ENCODE measurements around the gene BCAR3. TPM values are rescaled to one million over a fixed set of nuclear protein-coding genes. Genes with fewer than 3 reads are reported as not detected.

The BCAR3 gene
- polyA plus RNA-seq, 4 donors, result 22.5 to 28.9 (median 25.2) TPM

DNA sequence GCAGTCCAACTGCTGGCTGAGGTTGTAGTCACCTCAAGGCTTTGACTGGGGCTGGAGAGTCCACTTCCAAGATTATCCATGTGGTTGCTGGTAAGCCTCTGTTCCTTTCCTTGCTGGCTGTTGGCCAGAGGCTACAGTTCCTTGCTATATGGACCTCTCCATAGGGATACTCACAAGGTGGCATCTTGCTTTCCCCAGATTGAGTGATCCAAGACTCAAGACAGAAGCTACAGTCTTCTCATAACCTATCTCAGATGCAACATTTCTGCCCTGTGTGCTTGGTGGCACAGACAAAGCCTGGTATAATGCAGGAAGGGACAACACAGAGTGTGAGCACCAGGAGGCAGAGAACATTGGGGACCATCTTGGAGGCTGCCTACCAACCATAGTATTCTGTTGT lies 121.9 kb downstream of the BCAR3 start:
- DNase-seq (ENCODE audit: low read depth in 4 of 4, low spot score in 2 of 4), result no peak

DNA sequence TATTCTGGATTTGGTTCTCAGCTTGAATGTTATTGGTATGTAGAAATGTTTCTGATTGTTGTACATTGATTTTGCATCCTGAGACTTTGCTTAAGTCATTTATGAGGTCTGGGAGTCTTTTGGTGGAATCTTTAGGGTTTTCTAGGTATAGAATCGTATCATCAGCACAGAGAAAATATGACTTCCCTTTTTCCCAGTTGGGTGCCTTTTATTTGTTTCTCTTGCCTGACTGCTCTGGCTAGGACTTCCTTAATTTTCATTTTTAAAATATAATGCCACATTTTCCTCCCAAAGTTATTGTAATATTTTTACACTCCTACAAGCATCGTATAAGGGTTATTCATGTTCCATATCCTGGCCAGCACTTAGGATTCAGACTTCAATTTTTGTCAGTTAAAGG lies 122.6 kb downstream of the BCAR3 start:
- no peak for DNase-seq (ENCODE audit: low read depth in 4 of 4, low spot score in 2 of 4)

DNA sequence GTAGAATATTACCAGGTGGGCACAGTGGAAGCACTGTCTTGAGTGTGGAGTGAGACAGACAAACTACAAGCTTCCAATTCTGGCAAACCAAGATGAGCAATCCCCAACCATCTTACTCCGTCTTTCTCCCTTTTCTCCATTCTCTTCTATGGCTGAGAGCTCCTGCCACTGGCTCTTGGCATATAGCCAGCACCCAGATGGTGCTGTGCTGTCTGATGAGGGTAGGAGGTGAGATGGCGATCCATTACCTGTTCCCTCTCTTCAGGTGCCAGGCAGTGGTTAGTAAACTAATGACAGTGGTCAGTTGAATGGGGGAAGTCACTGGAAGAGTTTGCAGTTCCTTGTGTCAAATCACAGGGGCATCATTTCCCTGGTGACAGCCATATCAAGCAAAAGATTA lies 125.3 kb downstream of the BCAR3 start:
- no peak for DNase-seq (ENCODE audit: low read depth in 4 of 4, low spot score in 2 of 4)

DNA sequence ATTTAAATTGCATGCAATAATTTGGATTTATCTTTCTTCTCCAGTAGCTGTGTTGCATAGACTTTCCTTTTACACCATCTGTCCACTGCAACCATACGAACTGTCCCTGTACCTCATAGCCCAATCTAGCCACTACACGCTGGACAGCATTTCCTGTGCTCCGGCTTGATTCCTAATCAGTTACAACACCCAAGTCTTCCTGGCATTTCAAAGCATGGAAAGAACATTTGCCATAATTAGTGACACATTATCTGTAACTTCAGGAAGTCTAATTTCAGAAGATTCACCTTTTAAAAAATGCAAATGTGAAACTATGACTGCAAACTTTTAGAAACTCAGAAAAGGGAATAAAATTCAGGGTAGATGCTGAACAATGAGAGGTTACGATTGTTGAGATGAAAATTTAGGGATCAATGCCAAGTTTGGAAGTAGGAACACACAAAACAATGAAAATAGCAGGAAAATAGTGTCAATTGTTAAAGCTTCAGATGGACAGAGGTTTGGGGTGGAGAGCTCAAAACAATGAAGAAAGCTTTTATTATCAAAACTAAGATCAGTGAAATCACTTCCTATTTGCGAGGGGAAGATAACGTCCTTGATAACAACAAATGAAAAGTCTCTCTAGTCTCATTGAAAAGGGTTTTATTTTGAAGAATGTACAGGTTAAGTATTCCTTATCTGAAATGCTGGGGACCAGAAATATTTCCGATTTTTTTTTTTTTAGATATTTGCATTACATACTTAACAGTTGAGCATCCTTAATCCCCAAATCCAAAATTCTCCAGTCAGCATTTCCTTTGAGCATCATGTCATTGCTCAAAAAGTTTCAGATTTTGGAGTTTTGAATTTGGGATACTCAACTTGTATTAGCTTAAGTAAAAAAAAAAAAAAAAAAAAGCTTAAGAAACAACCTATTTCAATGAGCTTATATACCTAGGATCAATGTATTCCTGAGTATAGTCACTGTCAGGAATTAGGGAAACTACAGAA lies 126.5 kb downstream of the BCAR3 start:
- DNase-seq (ENCODE audit: low read depth in 4 of 4, low spot score in 2 of 4), result no peak

DNA sequence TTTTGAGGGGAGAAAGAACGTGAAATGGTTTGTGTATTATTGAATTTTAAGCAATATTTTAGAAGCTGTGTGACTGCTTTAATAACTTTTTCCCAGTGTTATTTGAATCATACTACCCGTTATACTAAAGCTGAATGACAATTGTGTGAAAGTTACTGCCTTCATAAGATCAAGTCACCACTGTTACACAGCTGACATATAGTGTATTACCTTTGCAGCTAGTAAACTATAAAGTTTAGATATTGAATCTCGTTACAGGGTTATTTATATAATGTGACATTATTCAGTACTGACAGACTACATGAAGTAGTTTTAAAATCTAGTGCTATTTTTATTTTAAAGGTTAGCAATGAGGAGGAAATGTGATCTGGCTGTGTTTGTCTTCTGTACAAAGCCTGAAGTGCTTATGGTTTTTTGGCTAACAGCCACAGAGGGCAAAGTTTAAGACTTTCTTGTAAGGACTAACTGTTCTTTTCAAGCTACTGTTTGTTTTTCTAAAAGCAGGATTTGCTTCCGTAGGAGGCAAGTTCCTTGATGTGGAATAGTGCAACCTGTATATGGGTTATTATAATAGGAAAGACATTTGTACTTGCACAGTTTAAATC lies 127.6 kb downstream of the BCAR3 start:
- DNase-seq (ENCODE audit: low read depth in 4 of 4, low spot score in 2 of 4), result peak in 1 of 4 donors; percentile 43

DNA sequence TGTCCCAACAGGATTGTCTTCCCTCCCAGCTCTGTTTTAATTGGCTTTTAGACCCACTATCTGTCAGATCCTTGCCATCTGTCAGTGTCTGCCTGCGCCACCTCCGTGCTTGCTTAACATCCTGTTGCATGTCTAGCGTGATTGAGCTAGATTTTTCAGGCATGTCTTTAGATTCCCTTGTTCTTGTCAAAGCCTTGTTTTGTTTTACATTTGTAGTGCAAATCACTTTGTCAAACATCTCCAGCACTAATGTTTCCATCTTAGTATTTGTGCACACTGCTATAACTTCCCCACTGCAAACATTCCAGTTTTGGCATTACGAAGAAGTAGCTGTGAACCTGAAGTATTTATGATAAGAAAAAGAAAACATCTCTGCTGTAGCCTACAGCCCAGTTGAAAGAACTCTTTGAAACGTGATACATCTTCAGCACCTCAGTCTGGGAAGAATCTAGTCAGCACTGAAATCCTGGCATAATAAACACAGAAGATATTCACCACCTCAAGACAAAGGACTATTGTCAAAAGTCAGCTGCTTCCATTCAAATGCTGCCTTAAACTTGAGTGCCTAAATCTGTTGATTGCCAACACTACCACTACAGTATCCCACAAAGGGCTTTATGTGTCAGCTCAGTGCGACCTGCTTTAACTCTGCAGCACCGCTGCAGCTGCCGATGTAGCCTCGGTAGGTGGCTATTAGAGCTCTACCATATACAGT lies 128.7 kb downstream of the BCAR3 start:
- DNase-seq (ENCODE audit: low read depth in 4 of 4, low spot score in 2 of 4), result peak in 1 of 4 donors; percentile 34

DNA sequence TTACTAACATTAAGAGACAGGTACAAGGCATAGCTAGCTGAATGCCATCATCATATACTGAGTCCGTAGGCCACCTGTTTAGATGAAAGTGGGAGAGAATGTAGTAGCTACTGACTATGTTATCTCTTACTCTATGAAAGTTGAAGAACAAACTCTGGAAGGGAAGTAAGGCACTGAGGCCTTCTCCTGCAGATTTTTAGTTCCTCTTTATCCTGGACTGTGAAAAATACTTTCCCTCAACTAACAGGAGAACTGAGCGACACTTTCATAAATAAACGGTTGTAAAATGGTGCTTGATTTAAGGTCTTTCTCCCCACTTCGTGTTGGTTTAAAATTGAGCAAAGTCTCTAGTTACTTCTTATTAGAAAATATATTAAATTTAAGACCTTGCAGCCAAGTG lies 131.8 kb downstream of the BCAR3 start:
- DNase-seq (ENCODE audit: low read depth in 4 of 4, low spot score in 2 of 4), result no peak

DNA sequence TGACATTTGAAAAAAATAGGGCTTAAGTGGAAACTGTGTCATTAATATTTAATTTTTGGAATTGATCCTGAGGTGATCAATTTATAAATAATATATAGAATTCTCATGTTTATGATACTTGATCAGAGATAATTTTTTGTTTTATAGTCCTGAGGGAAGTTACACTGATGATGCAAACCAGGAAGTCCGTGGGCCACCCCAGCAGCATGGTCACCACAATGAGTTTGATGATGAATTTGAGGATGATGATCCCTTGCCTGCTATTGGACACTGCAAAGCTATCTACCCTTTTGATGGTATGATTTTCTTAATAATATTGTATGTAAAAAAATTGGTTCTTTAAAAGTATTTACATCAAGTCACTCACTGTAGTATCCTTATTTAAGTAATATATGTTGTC lies 132.5 kb downstream of the BCAR3 start:
- no peak for DNase-seq (ENCODE audit: low read depth in 4 of 4, low spot score in 2 of 4)

DNA sequence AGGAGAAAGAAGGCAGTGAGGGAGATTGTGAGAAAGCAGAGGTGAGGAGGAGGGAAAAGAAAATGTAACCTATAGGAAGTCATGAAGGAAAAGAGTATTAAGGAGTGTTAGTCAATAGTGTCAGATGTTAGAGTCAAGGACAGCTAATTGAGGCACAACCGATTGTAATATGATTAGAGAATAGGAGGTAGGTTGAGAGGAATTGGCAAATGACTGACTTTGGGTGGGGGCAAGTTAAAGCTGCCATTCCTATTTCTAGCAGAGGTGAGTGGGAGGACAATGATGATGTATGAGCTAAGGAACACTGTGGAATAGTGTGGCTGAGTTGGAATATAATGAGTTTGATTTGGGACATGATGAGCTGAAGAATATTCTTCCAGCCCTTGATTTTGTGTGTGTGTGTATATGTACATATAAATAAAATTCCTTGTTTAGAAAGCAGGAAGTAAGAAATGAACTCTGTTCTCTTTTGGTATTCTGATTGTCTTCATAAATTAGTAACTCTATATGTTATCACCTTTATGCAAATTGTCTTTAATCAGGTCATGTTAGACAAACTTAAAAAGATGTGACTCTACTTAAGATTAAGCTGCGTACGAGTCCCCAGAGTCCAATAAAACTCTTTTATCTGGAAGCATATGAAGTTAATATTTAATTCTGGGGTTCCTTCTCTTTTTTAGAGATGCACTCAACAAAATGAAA lies 135.3 kb downstream of the BCAR3 start:
- no peak for DNase-seq (ENCODE audit: low read depth in 4 of 4, low spot score in 2 of 4)

DNA sequence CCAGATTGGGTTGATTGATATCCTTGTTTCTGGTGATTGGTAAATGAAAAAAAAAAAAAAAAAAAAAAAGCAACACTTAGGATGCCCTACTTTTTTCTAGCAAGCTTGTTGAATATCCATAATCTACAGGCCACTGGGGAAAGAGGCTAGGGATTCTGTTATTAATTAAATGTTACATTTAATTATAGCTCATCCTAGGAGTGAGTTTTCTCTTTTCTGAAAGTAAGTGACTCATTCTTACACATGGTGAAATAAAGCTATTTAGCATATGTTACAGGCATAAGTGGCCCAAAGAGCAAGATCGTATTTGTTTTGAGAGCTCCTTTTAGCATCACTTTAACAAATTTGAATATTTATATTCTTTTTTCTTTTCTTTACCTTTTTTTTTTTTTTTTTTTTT lies 139.2 kb downstream of the BCAR3 start:
- DNase-seq (ENCODE audit: low read depth in 4 of 4, low spot score in 2 of 4), result no peak

DNA sequence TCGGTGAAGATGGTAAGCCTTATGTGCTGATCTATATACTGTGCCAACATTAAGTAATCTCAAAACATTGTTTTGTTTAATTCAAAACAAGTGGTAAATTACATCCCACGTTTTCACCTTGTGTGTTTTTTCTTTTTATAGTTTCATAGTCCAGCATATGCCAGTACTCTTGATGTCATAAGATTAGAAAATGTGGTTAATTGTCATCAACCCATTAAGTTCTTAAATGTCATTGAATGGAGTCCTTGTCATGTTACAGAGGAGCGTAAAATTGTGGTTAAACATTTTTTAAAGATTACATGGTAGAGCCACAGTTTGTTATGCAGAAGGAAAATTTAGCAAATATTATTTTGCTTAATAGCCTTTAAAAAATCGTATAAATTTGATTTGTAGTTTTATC lies 140.6 kb downstream of the BCAR3 start:
- no peak for DNase-seq (ENCODE audit: low read depth in 4 of 4, low spot score in 2 of 4)

DNA sequence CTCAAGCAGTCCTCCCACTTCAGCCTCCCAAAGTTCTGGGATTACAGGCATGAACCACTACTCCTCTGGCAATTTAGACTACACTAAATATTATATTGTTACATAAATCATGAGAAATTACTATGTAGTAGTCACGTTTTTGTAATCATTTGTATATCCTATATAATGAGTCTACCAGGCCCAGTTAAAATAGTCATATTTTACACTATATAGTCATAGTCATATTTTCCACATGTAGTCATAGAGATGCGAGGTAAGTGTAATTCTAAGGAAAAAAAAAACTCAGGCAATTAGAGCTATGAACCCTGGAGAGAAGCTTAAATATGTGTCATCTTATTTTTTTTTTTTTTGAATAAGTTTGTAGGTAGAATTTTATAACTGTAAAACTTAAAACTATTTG lies 143.7 kb downstream of the BCAR3 start:
- no peak for DNase-seq (ENCODE audit: low read depth in 4 of 4, low spot score in 2 of 4)

DNA sequence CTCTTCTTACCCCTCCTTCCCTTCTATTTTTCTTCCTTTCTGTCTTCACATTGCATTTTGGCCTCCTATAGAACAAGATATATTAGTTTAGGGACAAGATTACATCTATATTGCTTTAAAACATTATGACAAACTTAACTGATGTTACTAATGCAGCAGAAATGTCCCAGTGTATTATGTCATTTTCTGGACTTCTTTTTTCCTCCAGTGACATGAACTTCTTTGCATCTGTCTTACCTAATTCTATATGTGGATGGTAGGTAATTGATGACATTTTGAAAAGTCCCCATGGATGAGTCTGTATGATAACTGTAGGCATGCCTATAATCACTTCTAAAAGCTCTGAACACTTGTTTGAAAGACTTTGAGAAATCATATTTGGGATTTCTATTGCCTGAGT lies 144.2 kb downstream of the BCAR3 start:
- no peak for DNase-seq (ENCODE audit: low read depth in 4 of 4, low spot score in 2 of 4)

DNA sequence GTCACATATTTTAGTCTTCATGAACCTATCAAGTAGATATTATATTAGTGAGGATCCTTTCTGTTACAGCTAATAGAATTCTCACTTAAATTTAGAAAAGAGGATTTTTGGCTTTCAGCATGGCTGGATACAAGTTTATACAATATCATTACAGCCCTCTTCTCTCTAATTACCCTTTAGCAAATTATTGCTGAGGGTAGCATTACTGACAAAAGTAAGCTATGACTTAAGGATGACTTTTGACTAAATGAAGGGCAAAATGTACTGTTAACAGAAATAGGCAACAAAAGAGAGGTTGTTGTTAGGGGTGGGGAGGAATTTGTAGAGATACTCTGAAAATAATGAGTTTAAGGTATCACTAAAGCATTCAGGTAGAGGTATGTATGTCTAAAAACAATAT lies 148.0 kb downstream of the BCAR3 start:
- DNase-seq (ENCODE audit: low read depth in 4 of 4, low spot score in 2 of 4), result no peak

DNA sequence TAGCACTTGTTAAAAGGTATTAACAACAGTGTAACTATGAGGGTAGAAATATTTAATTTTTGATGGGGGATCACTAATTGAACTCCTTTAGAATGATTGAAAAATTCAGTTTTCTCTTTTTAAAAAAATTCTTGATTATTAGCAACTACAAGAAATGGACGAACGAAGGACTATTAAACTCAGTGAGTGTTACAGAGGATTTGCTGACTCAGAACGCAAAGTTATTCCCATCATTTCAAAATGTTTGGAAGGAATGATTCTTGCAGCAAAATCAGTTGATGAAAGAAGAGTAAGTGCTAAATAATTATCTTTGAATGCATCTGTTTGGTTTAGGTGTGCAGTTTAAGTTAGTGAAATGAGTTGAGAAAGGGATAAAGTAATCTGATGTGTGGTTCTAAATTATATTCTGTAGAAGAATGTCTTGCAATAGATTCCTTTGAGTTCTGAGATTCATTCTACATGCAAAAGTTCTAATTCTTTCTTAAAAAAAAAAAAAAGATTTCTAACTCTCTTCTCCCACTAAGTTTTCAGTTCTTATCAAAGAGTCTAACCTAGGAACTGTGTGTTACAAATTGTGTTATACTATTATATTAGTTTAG lies 148.8 kb downstream of the BCAR3 start:
- DNase-seq (ENCODE audit: low read depth in 4 of 4, low spot score in 2 of 4), result no peak

DNA sequence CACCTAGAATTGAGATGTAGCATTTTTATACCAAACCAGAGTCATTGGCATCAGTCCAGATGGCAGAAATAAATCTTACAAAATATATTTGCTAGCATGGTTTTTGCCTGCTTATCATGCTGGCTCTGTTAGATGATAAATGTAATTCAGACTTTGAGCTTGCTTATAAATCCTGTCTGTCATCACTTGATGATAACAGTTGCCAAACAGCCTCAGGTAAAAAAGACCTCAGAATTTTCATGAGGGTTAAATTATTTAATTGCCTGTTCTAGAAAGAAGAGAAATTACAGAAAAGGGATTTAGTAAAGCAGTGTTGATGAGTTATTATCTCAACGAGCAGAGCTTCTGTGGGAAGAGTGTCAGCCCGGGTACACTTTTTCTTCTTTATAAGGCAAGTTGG lies 150.4 kb downstream of the BCAR3 start:
- DNase-seq (ENCODE audit: low read depth in 4 of 4, low spot score in 2 of 4), result no peak

DNA sequence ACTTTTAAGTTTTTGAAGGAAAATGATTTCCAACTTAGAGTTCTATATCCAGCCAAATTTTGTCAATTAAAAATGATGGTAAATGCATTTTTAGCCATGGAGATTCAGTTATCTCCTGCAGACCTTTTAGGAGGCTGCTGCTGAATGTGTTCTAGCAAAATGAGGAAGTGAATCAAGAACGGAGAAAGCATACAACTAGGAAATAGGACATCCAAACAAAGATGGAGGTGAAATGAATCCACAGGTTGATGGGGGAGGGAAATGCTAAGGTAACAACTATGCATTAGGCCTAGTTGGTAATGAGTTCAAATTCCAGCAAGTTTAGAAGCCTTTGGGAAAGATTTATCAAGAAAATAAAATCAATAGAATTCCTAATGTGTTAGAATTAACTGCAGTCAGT lies 153.2 kb downstream of the BCAR3 start:
- no peak for DNase-seq (ENCODE audit: low read depth in 4 of 4, low spot score in 2 of 4)

DNA sequence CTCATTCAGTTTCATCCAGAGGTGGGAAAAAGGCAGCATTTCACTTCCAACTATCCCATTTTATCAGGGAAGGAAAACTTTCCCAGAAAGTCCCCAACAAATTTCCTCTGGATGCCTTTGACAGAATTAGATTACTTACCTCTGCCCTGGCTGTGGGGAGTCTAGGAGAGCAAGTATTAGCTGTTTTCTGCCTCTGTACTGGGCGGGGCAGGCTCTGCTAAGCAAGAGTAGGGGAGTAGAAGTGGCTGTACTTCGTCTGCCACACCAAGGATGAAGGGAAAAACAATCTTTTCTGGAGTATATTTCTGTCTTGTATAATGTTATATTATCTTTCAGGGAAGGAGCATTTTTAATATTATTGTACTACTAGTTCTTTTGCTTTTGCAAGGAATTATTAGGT lies 155.2 kb downstream of the BCAR3 start:
- DNase-seq (ENCODE audit: low read depth in 4 of 4, low spot score in 2 of 4), result no peak

DNA sequence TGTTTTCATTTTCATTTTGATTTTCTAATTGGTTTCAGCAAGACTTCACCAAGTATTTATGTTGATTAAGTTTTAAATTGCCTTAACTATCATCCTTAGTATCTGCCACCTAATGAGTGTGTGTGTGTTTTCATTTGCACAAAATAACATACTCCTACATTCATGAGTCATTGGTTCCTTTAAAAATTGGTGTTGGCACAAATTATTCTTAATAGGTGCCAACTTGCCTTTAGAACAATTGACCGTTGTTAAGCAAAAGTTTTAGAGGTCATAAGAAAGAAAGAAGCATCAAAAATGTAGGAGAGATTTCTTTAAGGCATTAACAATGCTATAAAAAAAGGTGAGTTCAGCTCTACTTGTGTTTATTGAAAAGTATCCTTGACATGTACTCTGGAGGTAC lies 156.2 kb downstream of the BCAR3 start:
- DNase-seq (ENCODE audit: low read depth in 4 of 4, low spot score in 2 of 4), result no peak

DNA sequence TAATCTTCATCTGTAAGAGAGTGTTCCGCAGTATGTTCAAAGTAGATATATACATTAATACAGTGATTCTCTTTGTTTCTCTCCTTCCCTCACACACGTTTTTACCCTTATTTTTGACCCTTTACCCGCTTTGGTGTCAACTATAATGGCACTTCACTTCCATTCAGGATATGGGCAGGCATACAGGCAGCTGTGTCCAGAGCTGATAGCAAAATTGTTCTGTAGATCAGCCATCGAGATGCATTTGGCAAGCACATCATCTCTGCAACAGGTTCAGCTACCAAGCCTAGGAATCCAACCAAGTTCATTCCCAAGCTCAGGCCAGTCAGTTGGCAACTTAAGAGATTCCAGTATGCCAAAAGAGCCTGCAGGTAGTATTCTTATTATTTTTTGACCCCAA lies 158.9 kb downstream of the BCAR3 start:
- no peak for DNase-seq (ENCODE audit: low read depth in 4 of 4, low spot score in 2 of 4)

DNA sequence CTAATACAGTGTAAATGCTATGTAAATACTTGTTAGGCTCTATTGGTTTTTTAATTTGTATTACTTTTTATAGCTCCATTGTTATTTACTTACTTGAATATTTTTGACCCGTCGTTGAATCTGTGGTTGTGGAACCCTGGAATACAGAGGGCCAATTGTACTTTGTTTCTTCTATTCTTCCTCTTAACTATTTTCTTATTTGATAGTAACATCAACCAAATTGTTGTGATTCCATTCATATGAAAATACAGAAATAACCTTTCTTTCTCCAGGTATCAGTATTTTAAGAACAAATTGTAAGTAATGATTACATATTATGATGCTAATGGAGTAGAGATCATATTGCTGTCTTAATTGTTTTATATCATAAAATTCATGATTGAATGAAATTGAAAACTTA lies 160.0 kb downstream of the BCAR3 start:
- DNase-seq (ENCODE audit: low read depth in 4 of 4, low spot score in 2 of 4), result no peak
